Astrocyte of the hippocampus (primary cell): Measurements from ENCODE around the gene CSNK2A2.
A peak's percentile ranks its signal among the peaks of the same experiment; 100 is the strongest.

Experiments used
- DNase-seq: peaks from one replicate; pipeline ENCODE4 v3.0.0; 2011; ENCODE audit warnings: low read depth, low spot score

Gene CSNK2A2

GRCh38 chr16:58198022-58198683 lies at the start of gene CSNK2A2:
Gene CSNK2A2, minus strand, starts transcription at chr16:58198106. Its CDS starts 370 bp downstream, at chr16:58197736.
- DNase-seq, result peak; percentile 89

- DNase-seq, result no peak
Measured at GRCh38 chr16:58243528-58244004, 45.7 kb upstream of the CSNK2A2 start.

- DNase-seq, result no peak
Measured at GRCh38 chr16:58236831-58237230, 38.9 kb upstream of the CSNK2A2 start.

GRCh38 chr16:58236231-58236690 lies 38.4 kb upstream of the CSNK2A2 start:
- DNase-seq, result peak; percentile 70

GRCh38 chr16:58235663-58236062 lies 37.8 kb upstream of the CSNK2A2 start:
- no peak for DNase-seq

- DNase-seq, result no peak
Measured at GRCh38 chr16:58234831-58235595, 37.1 kb upstream of the CSNK2A2 start.

GRCh38 chr16:58230259-58230658 lies 32.4 kb upstream of the CSNK2A2 start:
- no peak for DNase-seq

GRCh38 chr16:58226790-58227189 lies 28.9 kb upstream of the CSNK2A2 start:
- DNase-seq, result no peak

- DNase-seq, result no peak
Measured at GRCh38 chr16:58225965-58226602, 28.2 kb upstream of the CSNK2A2 start.

GRCh38 chr16:58222532-58223316 lies 24.8 kb upstream of the CSNK2A2 start:
- DNase-seq, result peak; percentile 37

GRCh38 chr16:58219432-58219831 lies 21.5 kb upstream of the CSNK2A2 start:
- DNase-seq, result no peak

GRCh38 chr16:58218786-58219185 lies 20.9 kb upstream of the CSNK2A2 start:
- no peak for DNase-seq

- DNase-seq, result no peak
Measured at GRCh38 chr16:58217311-58217925, 19.5 kb upstream of the CSNK2A2 start.

GRCh38 chr16:58212824-58213655 lies 15.1 kb upstream of the CSNK2A2 start:
- DNase-seq, result no peak

- no peak for DNase-seq
Measured at GRCh38 chr16:58211846-58212245, 13.9 kb upstream of the CSNK2A2 start.

GRCh38 chr16:58211245-58211644 lies 13.3 kb upstream of the CSNK2A2 start:
- DNase-seq, result no peak

- DNase-seq, result no peak
Measured at GRCh38 chr16:58205276-58206036, 7.5 kb upstream of the CSNK2A2 start.

GRCh38 chr16:58201163-58201562 lies 3.3 kb upstream of the CSNK2A2 start:
- no peak for DNase-seq

GRCh38 chr16:58200004-58200797 lies 2.3 kb upstream of the CSNK2A2 start:
- DNase-seq, result no peak
